Stomach (tissue), 9 donors: ENCODE measurements around the gene PLOD2. TPM values are rescaled to one million over a fixed set of nuclear protein-coding genes. Genes with fewer than 3 reads are reported as not detected.
A peak's percentile ranks its signal among the peaks of the same experiment; 100 is the strongest.

ENCODE experiments used
- DNase-seq, 2 donors: peaks; one replicate each; pipeline versions ENCODE4 v3.0.0 to v3.0.0-alpha.2; 2013 to 2019
- H3K27ac ChIP-seq, 5 donors: fragments of 200-600 bp in 4 of 5; sonication (generic) in 4 of 5; one replicate each; pipeline ENCODE4 v1.5.1; 2013 to 2019; ENCODE audit warnings: mild to moderate bottlenecking in 1 of 5, moderate library complexity in 1 of 5
- H3K27me3 ChIP-seq, 3 donors: fragments of 200-600 bp; sonication (generic); one replicate each; pipeline ENCODE4 v1.5.1; 2017 to 2019; ENCODE audit warnings: mixed run types in 1 of 3
- H3K36me3 ChIP-seq, 4 donors: fragments of 200-600 bp; sonication (generic); 1 replicate in 3 of 4; 2 replicates in 1 of 4; pipeline ENCODE4 v1.5.1; 2016 to 2019
- H3K4me1 ChIP-seq, 4 donors: fragments of 200-600 bp; sonication (generic); one replicate each; pipeline ENCODE4 v1.5.1; 2016 to 2019
- H3K4me3 ChIP-seq, 4 donors: fragments of 200-600 bp; sonication (generic) in 3 of 4; one replicate each; pipeline ENCODE4 v1.5.1; 2016 to 2019; ENCODE audit warnings: mild to moderate bottlenecking in 1 of 4
- H3K9me3 ChIP-seq, 4 donors: fragments of 200-600 bp; sonication (generic); one replicate each; pipeline ENCODE4 v1.5.1; 2016 to 2019
- EP300 ChIP-seq: sonication (generic); formaldehyde crosslinking; IDR thresholded peaks from one replicate; pipeline ENCODE4 v1.6.1; 2017; ENCODE audit warnings: antibody characterized with exemption
- POLR2A ChIP-seq, 4 donors: fragments of 450-650 bp; IDR thresholded peaks; one replicate each; pipeline ENCODE4 v1.6.1; 2016; ENCODE audit warnings: antibody characterized with exemption in 4 of 4, control low read depth in 2 of 4, mild to moderate bottlenecking in 1 of 4, moderate library complexity in 1 of 4
- POLR2AphosphoS5 ChIP-seq, 3 donors: sonication (generic); formaldehyde crosslinking; IDR thresholded peaks; one replicate each; pipeline ENCODE4 v1.6.1; 2016; ENCODE audit warnings: antibody characterized with exemption in 3 of 3
- WGBS, 5 donors: extraction: QIAGEN DNeasy Blood & Tissue Kit in 3 of 5; methylation state at CpG; one replicate each; pipeline versions ENCODE4 v1.1.5 to v1.1.7; 2013 to 2018; 5-methylcytosine and 5-hydroxymethylcytosine counted together
- intact Hi-C: fragments of 100-400 bp; cut with DNase I; formaldehyde crosslinking; loops from one replicate; pipeline ENCODE4 v1.15.1; 2023; ENCODE audit warnings: low total_unique reads
- polyA plus RNA-seq, 3 donors: library from polyadenylated mRNA; stranded (reverse); fragments of 200-250 nt; gene quantifications; one replicate each; pipeline ENCODE4 v1.2.3, GENCODE V29; 2013
- total RNA-seq, 5 donors: library from RNA; depleted of rRNA; stranded (reverse); fragments of >200 nt; gene quantifications; one replicate each; pipeline versions ENCODE4 v1.1.0 to v1.2.3, GENCODE V29; 2014 to 2016
- TF ChIP-seq, protein P1 (sequence below), 7 experiments: fragments of 450-650 bp in 4 of 7; fragments of 200-600 bp in 3 of 7; sonication (generic) in 3 of 7; IDR thresholded peaks; one replicate each; pipeline ENCODE4 v1.5.1; 2016 to 2019; ENCODE audit warnings: antibody characterized with exemption in 7 of 7, control low read depth in 2 of 7, mild to moderate bottlenecking in 1 of 7
- donor health status: healthy with polysubstance abuse.
- donor health status: Bipolar disorder and iron deficiency.
- donor health status: healthy.

The PLOD2 gene
- total and polyA plus RNA-seq, 8 donors: 18.1 to 99.5 (median 43.0) TPM

DNA sequence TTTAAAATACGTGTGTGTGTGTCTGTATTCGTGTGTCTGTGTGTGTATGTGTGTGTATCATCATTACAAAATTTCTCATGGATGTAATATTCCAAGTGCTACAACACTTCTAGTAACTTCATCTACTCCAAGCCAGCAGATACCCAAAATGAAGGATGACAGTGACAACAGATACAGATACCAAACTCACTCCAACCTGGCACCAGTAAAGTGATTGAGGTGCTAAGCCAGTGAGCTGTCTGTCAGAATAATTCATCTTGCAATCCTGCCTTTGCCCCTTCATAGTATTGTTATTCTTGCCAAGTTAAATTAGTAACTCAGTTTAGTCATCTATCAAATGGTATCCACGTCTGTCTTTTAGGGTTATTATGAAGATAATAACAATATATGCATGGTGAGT is 58.1 kb downstream of the PLOD2 start:
- no peaks in the 10 kb centered on the region for H3K9me3 ChIP-seq
- DNase-seq: no peak
- no peak overlapping the region for H3K27ac ChIP-seq
- TF ChIP-seq EP300 (no peak), POLR2AphosphoS5 (IDR thresholded peaks at IDR 0.05) (no peak)
- TF ChIP-seq, protein P1, sequence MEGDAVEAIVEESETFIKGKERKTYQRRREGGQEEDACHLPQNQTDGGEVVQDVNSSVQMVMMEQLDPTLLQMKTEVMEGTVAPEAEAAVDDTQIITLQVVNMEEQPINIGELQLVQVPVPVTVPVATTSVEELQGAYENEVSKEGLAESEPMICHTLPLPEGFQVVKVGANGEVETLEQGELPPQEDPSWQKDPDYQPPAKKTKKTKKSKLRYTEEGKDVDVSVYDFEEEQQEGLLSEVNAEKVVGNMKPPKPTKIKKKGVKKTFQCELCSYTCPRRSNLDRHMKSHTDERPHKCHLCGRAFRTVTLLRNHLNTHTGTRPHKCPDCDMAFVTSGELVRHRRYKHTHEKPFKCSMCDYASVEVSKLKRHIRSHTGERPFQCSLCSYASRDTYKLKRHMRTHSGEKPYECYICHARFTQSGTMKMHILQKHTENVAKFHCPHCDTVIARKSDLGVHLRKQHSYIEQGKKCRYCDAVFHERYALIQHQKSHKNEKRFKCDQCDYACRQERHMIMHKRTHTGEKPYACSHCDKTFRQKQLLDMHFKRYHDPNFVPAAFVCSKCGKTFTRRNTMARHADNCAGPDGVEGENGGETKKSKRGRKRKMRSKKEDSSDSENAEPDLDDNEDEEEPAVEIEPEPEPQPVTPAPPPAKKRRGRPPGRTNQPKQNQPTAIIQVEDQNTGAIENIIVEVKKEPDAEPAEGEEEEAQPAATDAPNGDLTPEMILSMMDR (IDR thresholded peaks at IDR 0.05): no peak
- H3K36me3 ChIP-seq: peaks cover 5 to 48% (median 27%) of the 10 kb centered on the region in 4 donors
- H3K4me1 ChIP-seq: peaks cover 0 to 11% (median 0%) of the 10 kb centered on the region in 4 donors
- H3K4me3 ChIP-seq: no peak overlapping the region
- WGBS, 5 donors: 88 to 93% (median 93%) methylated on average over 3 of the region's 3 CpGs
- intact Hi-C loops: no loop called here
- no peaks in the 10 kb centered on the region for H3K27me3 ChIP-seq

DNA sequence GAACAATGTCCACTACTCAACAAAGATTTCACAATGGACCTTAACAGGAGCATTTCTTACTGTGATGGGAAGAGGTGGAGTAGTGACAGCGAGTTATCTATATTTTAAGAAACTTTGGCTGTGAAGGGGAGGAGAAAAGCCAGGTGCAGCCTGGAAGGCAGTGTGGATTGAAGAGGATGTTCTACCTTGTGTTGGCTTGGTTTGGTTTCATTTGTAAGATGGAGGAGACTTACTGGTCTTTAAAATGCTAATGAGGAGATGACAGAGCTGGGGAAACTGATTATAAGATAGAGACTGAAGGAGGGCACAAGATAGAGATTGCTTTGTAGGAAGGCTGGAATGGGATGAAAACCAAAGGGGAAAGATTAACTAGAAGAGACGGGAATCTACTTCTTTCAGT is 59.4 kb downstream of the PLOD2 start:
- TF ChIP-seq POLR2A (IDR thresholded peaks at IDR 0.05) (no peak), EP300 (no peak), POLR2AphosphoS5 (IDR thresholded peaks at IDR 0.05) (no peak)
- TF ChIP-seq, protein P1 (IDR thresholded peaks at IDR 0.05): no peak
- no peak overlapping the region for H3K27ac ChIP-seq
- H3K36me3 ChIP-seq: peaks cover 5 to 48% (median 25%) of the 10 kb centered on the region in 4 donors
- intact Hi-C loops: no loop called here
- no peak overlapping the region for H3K4me3 ChIP-seq
- peaks cover 0 to 11% (median 0%) of the 10 kb centered on the region in 4 donors for H3K4me1 ChIP-seq
- H3K9me3 ChIP-seq: no peaks in the 10 kb centered on the region
- H3K27me3 ChIP-seq: no peaks in the 10 kb centered on the region
- WGBS, 5 donors: 91 to 95% (median 93%) methylated on average over 2 of the region's 2 CpGs
- no peak for DNase-seq

DNA sequence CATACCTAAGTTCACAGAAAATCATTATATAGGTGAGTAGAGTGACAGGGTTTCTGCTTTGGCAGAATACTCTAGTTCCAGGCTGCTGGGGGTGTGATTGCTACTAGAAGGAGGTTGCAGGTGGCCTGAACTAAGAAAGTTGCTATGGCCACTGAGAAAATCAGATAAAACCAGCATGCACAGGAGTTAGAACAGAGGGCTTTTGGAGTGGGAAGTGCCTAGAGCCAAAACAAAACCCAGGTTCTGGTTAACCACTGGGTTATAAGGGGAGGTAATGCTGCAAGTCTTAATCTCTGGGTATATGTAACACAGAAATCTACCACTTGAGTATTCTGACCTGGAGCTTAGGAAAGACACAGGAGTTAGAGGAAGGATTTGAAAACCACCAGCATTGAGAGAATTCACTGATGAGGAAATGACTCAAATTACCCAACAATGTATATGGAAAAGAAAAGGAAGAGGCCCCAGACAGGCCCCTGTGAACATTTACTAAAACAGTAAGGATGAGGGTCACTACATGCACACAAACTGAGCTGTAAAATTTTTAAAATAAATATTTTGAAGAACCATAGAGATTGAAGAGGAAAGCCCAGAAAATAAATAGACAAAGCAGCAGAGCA is 60.0 kb downstream of the PLOD2 start:
- intact Hi-C loops: no loop called here
- no peak for DNase-seq
- Histone ChIP-seq H3K27me3 (no peaks in the 10 kb centered on the region), H3K4me1 (peaks cover 0 to 11% (median 0%) of the 10 kb centered on the region in 4 donors), H3K4me3 (no peak overlapping the region), H3K27ac (no peak overlapping the region), H3K36me3 (peaks cover 2 to 44% (median 22%) of the 10 kb centered on the region in 4 donors), H3K9me3 (no peaks in the 10 kb centered on the region)
- no peak for TF ChIP-seq POLR2AphosphoS5 (IDR thresholded peaks at IDR 0.05)
- TF ChIP-seq, protein P1 (IDR thresholded peaks at IDR 0.05): no peak
- TF ChIP-seq EP300: no peak
- no peak for TF ChIP-seq POLR2A (IDR thresholded peaks at IDR 0.05)

DNA sequence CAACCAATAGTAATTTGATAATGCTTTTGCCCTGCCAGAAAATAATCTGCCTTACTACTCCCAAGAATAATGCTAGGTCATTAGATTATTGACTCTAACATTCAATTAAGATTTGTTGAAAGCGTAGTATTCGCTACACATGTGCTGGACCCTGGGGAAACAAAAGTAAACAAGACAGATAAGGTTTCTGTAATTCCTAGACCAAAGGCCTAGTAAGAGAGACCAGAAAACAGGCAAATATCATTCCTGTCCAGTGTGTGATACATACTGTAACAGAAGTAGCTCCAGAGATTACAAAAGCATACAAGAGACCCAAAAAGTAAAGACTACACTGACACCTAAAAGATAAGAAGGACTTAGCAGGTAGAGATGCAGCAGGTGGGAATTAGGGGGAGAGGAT is 60.8 kb downstream of the PLOD2 start:
- TF ChIP-seq, protein P1 (IDR thresholded peaks at IDR 0.05): no peak
- TF ChIP-seq EP300 (no peak), POLR2AphosphoS5 (IDR thresholded peaks at IDR 0.05) (no peak), POLR2A (IDR thresholded peaks at IDR 0.05) (no peak)
- Histone ChIP-seq H3K36me3 (peaks cover 0 to 37% (median 20%) of the 10 kb centered on the region in 4 donors), H3K4me3 (no peak overlapping the region), H3K27ac (peak overlapping the region in 1 of 5 donors; percentile 8), H3K4me1 (peaks cover 0 to 11% (median 0%) of the 10 kb centered on the region in 4 donors), H3K27me3 (no peaks in the 10 kb centered on the region), H3K9me3 (no peaks in the 10 kb centered on the region)
- intact Hi-C loops: no loop called here
- 37 to 52% (median 50%) methylated on average over 2 of the region's 2 CpGs for WGBS, 5 donors
- DNase-seq: no peak
